Kidney epithelial cell (primary cell): Measurements from ENCODE around the gene MCOLN2. TPM values are rescaled to one million over a fixed set of nuclear protein-coding genes. Genes with fewer than 3 reads are reported as not detected.

Experiments used
- DNase-seq: peaks from one replicate; pipeline ENCODE4 v3.0.0-alpha.2; 2010; ENCODE audit warnings: low read depth
- H3K27me3 ChIP-seq: 2 replicates; pipeline ENCODE4 v1.6.0; 2011; ENCODE audit warnings: low read length; ENCODE audit not compliant: control insufficient read depth, insufficient read depth
- H3K36me3 ChIP-seq: 2 replicates; pipeline ENCODE4 v1.5.1; 2011; ENCODE audit warnings: low read length; ENCODE audit not compliant: control insufficient read depth, insufficient read depth
- H3K4me3 ChIP-seq: 2 replicates; pipeline ENCODE4 v1.5.1; 2011; ENCODE audit warnings: low read depth, mild to moderate bottlenecking, control low read depth, low read length
- CTCF ChIP-seq: IDR thresholded peaks from 2 replicates; pipeline ENCODE4 v1.5.1; 2011; ENCODE audit warnings: mild to moderate bottlenecking, moderate library complexity, low read length, control low read depth, inconsistent platforms; ENCODE audit not compliant: insufficient read depth, poor library complexity, severe bottlenecking
- total RNA-seq: library from RNA; depleted of rRNA; stranded (reverse); fragments of >200 nt; gene quantifications from 2 replicates; pipeline ENCODE4 v1.2.3, GENCODE V29; 2015

Gene MCOLN2
- total RNA-seq, 1 donor from 2014 or later: 0.46 TPM

- Histone ChIP-seq H3K27me3 (no peaks in the 10 kb centered on the region), H3K4me3 (no peak overlapping the region), H3K36me3 (no peaks in the 10 kb centered on the region)
- no peak for DNase-seq
- TF ChIP-seq CTCF: no peak
Measured at GRCh38 chr1:84956655-84957054, 40.3 kb downstream of the MCOLN2 start.

GRCh38 chr1:84956097-84956496 is 40.8 kb downstream of the MCOLN2 start:
- no peaks in the 10 kb centered on the region for H3K36me3 ChIP-seq
- no peak for DNase-seq
- no peaks in the 10 kb centered on the region for H3K27me3 ChIP-seq
- H3K4me3 ChIP-seq: no peak overlapping the region
- TF ChIP-seq CTCF: no peak

DNA sequence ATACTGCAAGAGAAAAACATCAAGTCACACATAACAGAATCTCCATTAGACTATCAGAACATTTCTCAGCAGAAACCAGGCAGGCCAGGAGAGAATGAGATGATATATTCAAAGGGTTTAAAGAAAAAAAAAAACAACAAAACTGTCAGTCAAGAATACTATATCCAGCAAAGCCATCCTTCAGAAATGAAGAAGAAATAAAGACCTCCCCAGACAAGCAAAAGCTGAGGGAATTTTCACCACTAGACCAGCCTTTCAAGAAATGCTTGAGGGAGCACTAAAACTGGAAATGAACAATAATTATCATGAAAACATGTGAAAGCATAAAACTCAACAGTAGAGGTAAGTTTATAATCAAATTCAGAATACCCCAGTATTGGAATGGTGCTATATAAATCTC is 47.2 kb downstream of the MCOLN2 start:
- Histone ChIP-seq H3K36me3 (no peaks in the 10 kb centered on the region), H3K27me3 (no peaks in the 10 kb centered on the region), H3K4me3 (no peak overlapping the region)
- DNase-seq: no peak
- no peak for TF ChIP-seq CTCF

DNA sequence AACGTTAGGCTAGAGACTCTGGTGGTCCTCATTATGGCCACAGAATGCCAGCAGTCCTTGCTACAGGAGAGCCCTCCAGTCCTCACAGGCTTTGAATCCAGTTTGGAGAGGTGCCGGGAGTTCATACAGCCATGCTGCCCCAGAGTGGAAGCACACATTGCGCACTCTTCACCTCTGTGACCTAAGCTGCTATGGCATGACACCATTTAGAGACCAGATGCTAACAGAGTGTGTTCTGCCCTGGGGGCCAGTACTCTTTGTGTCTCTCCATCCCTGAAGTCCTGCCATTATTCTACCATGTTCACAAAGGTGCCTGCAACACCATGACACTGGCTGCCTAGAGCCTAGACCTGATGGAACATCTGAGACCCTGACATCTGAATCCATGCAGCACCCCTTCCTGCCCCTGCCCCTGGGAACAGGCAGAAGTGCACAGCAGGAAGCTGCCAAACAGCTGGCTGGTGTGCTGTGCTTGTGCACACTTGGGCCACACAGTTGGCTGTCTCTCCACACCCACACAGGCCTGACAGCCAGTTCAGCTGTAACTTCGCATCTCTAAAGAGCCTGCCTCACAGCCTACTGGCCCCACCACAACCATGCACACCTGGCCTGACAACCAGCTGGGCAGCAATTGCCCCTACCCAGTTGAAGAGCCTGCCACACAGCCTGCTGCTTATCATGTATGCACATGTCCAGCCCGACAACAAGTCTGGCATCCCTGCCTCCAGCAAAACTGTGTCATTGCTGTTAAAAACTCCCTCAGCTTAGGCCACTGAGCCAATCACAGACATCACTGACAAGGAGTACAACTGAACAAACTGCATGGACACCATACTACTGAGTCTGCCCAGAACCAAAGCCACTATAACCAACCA is 49.1 kb downstream of the MCOLN2 start:
- no peaks in the 10 kb centered on the region for H3K36me3 ChIP-seq
- DNase-seq: no peak
- no peak for TF ChIP-seq CTCF
- no peak overlapping the region for H3K4me3 ChIP-seq
- no peaks in the 10 kb centered on the region for H3K27me3 ChIP-seq

DNA sequence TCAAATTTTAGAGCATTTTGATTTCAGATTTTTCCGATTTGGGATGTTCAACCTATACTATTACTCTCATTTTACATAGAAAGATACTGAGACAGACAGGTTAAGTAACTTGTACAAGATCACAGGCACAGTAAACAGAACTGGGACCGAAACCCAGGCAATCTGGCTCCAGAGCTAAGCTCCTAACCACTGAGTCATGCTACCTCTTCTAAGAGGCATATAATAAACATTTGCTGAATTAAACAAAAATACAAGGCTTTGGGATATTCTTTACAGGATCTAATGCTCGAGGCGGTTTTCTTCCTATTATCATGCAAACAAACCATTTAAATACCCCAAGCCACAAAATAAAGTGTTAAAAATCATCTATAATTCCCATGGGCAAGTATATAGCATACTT is 50.3 kb downstream of the MCOLN2 start:
- no peak overlapping the region for H3K4me3 ChIP-seq
- no peak for DNase-seq
- no peaks in the 10 kb centered on the region for H3K27me3 ChIP-seq
- no peaks in the 10 kb centered on the region for H3K36me3 ChIP-seq
- TF ChIP-seq CTCF: no peak
